HG03469 (cell line): Measurements from ENCODE around the gene TUB.

Source experiments
- ATAC-seq: cut with Tn5 transposase; IDR thresholded peaks from one replicate; pipeline ENCODE4 v1.9.1; 2021; ENCODE audit warnings: mild to moderate bottlenecking, moderate library complexity, moderate number of reproducible peaks; ENCODE audit not compliant: unreplicated experiment

Gene TUB

DNA sequence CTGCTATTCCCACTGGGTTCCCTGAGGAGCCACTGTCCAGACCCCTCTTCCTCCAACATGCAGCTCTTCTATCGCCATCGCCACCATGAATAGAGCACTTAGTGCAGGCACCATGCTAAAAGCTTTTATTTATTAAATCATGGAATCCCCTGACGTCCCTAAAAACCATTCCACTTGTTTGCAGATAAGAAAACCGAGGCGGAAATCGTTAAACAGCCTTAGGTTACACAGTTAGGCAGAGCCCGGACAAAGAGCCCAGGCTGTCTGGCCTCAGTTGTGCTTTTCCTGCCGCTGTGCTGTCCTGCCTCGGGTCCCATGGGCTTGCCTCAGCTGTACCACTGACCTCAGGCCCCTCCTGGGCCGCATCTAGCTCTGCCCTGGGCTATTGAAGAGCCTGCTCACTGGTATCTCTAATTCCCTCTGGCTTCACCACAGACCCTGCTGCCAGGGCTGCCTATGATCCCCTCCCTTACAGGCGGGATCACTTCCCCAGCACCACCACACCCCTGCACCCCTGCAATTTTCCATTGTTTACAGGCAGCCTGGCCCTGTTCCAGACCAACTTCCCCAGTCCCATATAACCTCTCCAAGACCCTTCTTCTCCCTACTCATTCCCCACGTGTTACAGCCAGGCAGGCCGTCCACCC lies 13.0 kb upstream of the TUB start:
- no peak for ATAC-seq

DNA sequence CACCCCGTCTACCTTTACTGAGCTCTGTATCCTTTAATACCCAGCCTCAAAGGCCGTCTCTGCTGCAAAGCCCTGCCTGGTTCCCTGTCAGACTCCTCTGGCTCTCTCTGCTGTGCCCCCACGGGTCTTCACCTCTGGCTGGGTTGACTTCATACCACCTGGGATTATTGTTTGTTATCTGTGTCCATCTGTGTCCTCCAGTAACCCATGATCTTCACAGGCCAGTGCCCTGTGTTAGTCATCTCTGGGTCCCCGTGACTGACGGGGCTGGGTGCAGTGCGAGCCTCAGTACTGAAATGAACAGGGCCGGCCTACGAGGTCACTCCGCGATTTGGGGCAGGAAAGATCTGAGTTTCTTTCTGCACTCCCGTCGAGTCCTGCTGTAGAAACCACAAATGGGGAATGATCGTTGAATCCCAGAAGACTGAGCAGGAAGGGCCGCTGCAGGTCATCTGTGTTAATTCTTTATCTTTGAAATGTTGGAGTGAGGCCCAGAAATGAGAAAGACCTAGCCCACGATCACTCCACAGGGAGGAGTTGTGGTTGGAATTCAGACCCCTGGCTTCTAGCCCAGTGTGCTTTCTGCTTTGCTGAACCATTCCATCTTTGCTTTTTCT lies 12.3 kb upstream of the TUB start:
- no peak for ATAC-seq

DNA sequence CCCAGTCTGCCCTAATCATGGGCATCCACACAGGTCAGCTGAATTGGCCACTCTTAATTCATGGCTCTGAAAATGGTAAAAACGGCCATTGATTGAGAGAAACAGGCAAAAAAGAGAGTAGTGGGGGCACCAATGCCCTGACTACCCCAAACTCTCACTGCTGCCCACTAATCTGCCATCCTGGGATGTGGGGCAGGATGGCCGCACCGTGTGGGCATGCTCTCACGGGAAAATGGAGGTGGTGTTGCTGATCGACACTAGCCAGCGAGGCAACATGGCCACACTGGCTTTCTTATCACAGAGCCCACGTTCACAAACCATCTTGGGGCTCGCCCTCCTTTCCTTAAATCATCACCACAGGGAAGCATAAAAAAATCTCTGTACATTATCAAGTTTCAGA lies 11.2 kb upstream of the TUB start:
- ATAC-seq = no peak

DNA sequence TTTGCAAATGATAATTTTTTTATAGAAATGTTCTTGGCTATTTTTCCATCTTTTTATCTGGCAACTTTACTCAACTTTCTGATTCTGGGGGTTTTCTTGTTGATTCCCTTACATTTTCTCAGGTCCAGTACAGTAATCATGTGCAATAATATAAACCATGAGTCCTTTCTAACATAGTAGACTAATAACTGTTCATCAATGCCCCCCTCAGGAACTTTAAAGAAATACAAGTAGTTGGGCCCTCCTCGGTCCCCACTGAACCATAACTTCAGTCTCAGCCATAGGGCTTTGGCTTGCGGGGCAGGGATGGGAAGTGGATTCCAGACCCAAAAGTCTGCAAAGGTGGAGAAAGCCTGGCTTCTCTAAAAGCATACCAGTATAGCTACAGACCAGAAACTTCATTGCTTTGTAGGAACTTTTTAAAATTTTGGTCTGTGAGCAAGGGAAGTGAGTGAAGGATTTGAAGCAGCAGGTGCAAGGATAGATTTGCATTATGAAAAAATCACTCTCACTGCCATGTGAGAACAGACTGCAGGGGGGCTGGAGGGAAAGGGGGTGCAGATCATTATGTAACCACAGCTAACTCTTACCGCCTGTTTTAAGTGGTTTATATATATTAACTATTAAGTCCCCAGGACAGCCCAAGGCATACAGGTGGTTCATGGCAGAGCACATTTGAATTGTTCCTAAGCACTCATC lies 10.4 kb upstream of the TUB start:
- no peak for ATAC-seq

DNA sequence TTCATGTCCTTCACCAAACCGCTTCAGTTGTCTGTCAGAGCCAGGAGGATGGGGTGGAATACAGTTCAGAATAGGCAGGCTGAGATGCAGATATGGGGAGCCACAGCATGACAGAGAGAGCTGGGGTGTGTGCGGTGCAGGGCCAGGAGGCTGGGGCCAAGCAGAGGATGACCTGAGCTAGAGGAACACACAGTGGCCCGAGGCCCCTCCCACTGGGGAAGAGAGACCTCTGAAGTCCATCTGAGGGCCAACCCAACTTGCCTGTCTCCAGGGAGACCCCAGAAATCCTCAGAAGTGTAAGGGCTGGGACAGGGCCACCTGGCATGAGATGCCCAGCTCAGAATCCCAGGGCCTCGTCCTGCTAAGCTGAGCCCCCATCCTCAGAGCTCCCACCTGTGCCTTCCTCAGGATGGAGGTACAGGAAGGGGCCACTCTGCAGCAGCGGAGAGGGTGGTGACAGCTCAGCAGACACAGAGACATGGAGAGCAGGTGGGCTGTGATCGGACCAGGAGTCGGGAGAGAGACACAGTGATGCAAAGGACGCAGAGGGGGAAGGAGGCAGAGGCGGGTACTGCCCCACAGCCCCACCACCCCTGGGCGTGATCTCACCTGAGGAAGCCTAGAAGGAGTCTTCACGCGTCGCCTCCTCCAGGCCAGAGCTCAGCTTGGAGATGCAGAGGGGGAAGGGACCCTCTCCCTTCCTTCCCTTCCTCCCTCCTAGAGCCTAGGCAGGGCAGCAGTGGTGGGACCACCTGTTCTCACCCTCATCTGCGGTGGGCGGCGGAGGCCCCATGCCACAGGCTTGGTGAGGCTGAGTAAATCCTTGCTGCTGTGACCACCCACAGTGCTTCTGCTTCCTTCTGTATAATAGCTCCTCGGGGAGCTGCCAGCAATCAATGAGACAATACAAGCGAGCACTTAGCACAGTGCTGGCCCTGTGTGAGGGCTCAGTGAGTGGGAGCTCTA lies 9.1 kb upstream of the TUB start:
- no peak for ATAC-seq

DNA sequence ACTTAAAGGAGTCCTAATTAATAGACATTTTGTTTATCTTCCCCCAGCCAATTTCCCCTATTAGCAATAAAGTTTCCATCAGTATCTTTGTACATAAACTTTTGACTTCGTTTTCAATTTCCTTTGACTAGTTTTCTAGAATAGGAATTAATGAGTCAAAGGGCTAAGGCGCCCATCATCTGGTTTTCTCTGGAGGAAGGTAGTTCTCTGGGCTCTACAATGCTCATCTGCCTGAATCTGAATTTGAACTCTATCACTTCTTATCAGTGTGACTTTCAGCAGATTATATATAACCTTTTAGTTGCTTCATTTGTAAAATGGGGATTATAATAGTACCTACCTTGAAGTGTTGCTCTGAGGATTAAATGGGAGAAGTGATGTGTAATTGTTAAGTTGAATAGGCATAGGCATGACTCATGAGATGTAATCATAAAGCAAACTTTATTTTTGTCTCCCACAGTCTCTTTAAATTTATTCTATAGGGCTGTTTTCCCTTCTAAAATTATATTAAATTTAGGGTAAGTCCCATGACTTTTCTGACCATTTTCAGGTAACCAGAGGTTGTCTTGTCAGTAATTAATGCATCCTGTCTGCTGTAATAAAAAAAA lies 5.8 kb upstream of the TUB start:
- ATAC-seq = no peak

DNA sequence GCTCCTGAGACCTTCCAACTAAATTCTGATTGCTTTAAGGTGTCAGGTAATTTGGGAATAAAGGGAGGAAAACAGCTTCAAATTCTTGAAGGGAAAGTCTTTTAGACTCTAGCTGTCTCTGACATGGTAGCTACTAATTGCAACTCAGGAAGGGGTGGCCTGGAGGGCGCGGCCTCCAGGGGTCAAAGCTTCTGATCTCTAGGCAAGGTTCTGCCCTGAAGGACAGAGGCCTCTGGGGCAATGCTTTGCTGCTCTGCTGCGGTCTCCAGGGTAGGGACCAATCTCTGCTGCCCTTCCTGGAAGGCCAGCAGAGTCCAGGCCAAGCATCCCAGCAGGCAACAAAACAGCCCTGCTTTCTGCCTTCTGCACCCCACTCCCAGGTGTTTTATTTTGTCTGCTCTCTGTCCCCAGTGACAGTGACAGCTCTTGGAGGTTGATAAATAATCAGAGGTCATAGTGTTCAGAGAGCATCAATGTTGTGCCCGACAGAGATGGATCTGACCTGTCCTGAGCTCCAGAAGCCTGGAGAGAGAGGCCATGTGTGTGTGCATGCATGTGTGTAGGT lies 1.8 kb upstream of the TUB start:
- no peak for ATAC-seq

DNA sequence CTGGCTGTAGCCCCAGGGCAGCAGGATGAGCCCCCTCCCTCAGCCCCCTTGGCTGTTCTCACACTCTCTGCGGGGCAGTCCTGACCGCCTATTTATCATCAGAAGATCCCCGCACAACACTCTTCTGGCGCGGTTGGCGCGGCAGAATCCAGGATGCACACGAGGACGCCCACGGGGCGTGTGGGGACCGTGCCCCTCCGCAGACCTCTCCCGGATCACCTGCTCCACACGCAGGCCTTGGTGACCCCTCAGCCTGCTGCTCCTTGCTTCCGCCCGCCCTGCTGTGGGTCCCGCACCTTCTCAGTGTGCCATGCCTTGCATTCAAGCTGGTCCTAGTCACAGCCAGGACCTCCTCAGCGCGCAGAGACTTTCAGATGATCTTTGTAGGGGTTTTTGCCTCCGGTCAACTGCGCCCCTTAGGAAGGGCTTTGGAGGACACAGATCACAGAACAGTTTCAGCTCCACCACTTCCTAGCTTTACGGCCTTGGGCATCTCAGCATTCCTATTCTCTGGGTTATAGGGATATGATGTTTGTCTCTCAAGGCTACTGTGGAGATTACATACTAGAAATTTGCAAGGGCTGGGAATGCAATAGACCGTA lies 841 bp upstream of the TUB start:
- ATAC-seq = no peak

DNA sequence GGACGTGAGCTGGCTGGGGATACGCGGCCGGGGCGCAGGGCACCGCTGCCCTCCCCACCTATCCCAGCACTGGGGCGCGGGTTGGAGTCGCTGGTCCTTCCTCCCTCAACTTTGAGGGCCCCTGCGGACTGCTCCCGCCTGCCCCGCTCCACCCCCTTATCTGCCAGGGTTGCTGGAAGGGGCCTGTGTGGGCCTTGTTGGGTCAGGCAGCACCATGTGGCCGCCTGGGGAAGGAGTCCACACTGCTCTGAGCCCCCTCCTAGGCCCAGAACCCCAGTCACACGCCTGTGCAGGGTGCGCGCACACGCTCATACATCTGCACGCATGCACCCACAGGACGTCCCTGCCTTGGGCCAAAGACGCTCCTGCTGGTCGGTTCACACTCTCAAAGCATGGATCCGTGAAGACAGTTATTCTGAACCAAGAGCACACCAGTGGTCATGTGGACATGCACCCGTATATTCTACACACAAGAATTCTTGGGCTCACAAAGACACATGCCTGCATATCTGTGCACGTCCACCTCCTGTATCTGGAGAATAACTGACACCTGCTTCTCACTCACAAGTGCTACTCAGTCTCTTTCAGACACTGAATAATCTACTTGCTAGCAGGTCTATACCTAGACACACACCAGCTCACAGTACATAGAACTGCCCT lies 710 bp downstream of the TUB start:
- ATAC-seq = no peak

DNA sequence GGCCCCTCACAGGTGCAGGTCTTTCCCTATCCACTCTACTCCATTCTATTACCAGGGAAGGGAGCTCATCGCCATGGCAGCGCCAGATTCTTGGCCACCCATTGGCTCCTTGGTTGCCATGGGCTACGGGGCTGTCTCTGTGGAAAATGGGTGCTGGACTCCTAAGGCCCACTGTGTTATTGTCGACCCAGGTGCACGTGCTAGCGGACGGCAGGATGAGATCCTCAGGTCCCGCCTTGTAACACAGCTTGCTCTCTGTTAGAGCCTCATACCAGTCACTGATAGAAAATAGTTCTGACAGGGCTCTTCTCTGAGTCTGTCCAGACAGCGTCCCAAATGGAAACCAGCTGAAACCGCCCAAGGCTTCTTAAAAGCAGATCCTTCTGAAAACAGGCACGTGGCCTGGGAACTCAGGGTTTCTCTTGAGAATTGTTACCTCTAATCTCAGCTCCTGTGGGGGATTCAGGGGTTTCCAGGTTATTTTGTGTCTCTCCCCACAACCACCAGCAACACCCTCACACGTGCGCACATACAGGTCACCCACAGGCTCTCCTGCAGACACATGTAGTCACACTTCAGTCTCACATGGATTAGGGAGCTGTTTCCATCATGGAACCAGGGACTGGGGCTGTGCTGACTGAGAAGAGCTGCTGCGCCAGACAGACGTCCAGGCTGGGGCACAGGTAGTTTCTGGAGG lies 1.5 kb downstream of the TUB start:
- no peak for ATAC-seq

DNA sequence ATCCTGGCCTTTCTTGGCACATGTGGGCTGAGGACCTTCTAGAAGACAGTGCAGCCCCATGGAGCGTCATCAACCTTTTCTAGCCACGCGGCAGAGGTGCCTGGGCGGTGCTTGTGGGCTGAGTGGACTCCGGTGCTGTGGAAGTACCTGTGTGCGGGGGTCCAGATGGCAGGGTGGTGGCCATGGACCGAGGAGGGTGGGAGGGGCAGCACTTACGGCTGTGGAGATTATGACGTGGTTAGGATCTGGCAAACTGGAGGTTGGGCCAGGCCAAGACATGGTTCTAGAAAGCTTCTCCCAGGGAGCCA lies 2.0 kb downstream of the TUB start:
- no peak for ATAC-seq

DNA sequence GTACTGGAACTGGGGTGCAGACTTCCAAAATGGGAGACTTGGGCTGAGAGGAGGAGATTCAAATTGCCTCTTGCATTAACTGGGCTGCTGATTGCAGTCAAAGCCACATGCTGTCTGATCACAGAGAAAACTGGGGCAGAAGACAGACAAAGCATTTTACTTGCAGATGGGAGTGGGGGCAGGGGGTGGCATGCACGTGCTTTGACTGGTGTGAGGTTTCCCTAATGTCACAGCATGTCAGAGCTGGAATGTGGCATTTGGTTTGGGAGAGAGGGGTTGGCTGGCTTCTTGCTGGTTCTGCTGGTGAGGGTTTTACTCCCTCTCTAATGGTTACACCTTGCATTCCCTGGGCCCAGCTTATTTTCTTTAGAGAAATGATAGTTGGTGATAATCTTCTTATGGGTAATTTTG lies 2.9 kb downstream of the TUB start:
- no peak for ATAC-seq

DNA sequence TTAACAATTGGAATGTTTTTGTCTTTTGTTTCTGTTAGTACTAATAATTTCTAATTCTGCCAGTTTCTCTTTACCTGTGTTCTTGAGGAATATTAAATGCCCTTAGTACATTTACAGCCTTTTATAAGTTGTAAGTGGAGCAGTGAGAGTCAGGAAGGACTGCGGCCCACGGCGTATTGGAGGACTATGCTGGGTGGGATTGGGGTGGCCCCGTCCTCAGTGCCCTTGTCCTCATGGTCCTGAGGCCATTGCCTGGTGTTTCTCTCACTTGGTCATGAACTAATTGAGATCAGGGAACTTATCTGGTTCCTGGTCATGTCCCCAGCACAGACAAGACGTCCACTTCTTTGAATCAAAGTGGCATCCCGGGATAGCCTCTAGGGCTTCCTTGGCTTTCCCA lies 3.3 kb downstream of the TUB start:
- ATAC-seq = no peak

DNA sequence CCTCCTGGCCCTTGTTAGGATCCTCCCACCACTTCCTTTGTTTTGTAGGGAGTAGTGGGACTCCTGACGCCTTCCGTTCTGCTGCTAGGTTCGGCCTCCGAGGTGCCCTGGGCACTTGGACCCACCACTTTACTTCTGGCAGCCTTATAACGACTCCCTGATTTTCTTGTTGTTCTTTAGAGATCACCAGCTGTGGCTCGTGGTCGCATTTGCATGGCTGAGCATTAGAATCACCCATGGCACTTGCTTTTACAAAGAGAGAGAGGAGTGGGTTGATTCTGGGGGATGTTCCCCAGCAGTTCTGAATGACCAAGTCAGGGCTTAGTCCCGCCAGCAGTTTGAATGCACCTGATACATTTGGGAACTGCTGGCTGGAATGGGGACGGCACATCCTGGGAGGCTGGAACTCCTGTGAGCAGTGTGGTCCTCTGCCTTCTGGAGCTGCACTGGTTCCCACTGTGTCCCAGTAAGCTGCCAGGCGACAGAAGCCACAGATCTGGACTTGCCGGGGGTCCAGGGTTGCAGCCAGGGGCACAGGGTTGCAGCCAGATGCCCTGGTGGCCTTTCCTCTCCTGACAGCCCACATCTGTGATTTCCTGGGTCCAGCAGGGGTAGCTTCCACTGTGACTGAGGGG lies 4.1 kb downstream of the TUB start:
- no peak for ATAC-seq

DNA sequence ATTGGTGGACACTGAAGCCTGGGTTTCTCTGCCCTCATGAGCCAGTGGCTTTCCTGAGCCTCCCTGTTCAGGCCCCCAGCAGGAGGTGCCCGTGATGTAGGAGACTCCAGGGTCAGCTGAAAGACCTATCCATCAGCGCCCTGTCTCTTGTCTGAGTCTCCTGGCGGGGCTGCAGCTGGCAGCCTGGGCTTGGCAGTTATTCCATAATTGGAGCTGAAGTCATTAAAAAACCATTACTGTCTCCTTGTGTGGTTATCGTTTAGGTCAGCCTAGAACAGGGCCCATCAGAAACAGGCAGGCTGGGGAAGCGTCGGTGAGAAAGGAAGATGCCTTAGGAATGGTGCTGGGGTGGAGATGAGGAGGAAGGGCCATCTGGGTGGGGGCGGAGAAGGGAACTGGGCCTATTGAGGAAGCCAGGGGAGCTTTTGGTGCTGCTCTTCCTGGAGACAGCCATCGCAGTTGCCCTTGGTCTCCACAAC lies 5.0 kb downstream of the TUB start:
- no peak for ATAC-seq

DNA sequence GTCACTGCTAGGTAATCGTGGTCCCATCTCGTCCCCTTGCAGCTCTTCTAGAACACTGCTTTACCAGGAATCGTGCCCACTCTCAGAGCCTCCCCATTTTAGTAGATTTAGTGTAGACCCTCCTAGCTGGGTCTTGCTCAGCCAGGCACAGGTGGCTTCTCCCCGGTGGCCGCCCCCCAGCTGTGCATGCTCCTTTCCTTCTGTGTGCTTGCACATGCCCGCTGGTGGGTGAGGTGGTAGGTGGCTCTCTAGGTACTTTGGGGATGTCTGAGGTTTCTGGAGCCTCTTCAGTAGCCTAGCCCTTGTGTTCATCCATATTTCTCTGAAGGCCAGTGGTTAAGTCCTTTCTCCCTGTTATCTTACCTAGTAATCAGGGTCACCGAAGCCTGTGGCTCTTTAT lies 5.6 kb downstream of the TUB start:
- ATAC-seq = no peak

DNA sequence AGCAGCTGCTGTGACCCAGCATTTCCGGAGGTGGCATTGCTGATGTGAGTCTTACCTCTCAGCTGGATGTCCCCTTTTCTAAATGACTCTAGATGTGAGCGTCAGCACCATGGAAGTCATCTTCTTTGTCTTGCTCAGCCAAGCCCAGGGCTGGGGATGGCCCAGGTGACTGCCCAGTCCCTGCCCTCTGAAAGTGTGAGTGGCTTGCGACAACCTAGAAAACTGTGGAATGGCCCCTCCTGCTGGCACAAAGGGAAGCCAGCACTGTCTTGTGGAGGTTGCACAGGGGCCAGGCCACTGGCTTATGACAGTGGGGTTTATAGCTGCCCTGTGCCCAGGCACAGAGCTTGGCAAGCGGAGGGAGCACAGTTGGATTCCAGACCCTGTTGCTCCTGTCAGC lies 6.2 kb downstream of the TUB start:
- no peak for ATAC-seq

DNA sequence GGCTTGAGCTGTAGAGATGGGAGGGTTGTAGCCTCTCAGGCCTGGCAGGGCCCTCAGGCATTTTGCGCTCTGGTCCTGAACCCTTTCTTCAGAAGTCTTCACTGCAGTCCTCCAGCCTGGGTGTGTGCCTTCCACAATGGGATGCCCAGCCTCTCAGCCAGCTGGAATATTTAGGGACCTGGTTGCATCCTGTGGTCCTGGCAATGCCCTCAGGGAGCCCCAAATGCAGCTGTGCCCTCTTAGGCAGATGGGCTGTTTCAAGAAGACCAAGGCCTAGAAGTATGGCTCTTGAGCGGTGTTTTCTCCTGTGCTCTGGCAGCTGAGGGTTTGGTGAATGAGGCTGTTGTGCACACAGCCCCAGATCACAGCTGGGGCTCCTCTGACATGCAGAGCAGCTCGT lies 6.7 kb downstream of the TUB start:
- no peak for ATAC-seq
